ENCODE data around the gene KCNIP2.

Gene KCNIP2

GRCh38 chr10:101828766-101829551 lies 14.6 kb downstream of the KCNIP2 start:
- peak overlapping the region; percentile 44 for H3K4me3 ChIP-seq (ENCODE audit: low read depth, low read length)
- no peak for DNase-seq
- H3K27me3 ChIP-seq (replicated peaks) = no peaks in the 10 kb centered on the region
- H3K27ac ChIP-seq = no peak overlapping the region
- in situ Hi-C loops (cut with HindIII; ENCODE audit: low pct_ligation_motif_present, low sequenced_read_pairs) = no loop called here
- no peak for TF ChIP-seq CTCF (IDR thresholded peaks at IDR 0.05; ENCODE audit: low read depth, low read length, missing control alignments)
- no peaks in the 10 kb centered on the region for H3K36me3 ChIP-seq (replicated peaks)

DNA sequence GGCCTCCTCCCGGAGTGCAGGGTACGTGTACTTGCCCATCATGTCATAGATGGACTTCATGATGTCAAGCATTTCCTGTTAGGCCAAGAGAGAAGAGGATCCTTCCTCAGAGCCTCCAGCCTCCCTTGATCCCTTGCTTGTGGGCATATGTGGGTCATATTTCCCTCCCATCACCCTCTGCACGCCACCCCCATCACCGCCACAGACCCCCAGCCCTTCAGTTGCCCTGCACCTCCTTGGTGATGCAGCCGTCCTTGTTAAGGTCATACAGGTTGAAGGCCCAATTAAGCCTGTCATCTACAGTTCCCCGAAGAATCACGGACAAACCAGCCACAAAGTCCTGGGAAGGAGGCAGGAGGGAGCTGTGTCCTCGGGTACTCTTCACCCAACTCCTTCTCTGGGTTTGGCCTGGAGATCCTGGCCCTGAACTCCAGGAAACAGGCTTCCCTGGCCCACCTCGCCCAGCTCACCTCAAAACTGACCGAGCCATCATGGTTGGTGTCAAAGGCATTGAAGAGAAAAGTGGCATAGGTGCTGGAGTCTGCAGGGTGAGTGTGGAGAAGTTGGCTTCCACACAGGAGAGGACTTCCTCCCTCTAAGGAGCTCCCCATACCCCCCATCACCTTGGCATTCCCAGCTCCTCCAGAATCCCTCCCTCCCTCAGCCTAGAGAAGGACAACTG lies 15.5 kb downstream of the KCNIP2 start:
- DNase-seq = no peak
- no peak for TF ChIP-seq CTCF (IDR thresholded peaks at IDR 0.05; ENCODE audit: low read depth, low read length, missing control alignments)
- Histone ChIP-seq H3K27ac (no peak overlapping the region), H3K27me3 (replicated peaks) (no peaks in the 10 kb centered on the region), H3K4me3 (ENCODE audit: low read depth, low read length) (no peak overlapping the region), H3K36me3 (replicated peaks) (no peaks in the 10 kb centered on the region)
- in situ Hi-C loops (cut with HindIII; ENCODE audit: low pct_ligation_motif_present, low sequenced_read_pairs) = no loop called here

DNA sequence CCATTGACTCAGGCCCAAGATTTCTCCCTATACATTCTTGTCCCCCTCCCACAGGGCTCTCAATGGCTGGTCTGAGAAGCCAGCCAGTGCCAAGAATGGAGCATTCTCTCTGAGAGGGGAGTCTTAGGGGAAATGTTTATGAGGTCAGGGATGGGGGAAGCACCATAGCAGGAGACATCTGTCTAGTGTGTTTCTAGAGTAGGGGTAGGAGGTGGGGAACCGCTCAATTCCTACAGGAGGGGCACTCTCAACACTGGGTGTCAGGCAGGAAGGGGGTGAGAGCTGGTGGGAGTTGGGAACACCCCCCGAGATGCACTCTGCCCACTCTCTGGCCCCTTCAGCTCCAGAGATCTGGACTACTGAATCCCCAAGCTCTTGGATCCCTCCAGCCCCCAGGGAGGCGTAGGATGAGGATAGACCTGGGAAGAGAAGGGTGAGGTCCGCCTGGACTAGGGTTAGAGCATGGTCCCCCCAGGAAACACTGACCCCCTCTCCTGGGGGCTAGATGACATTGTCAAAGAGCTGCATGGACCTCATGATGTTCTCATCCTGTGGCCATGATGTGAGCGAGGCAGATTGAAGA lies 16.7 kb downstream of the KCNIP2 start:
- no peak overlapping the region for H3K27ac ChIP-seq
- no peaks in the 10 kb centered on the region for H3K36me3 ChIP-seq (replicated peaks)
- H3K4me3 ChIP-seq (ENCODE audit: low read depth, low read length) = no peak overlapping the region
- H3K27me3 ChIP-seq (replicated peaks) = no peaks in the 10 kb centered on the region
- no peak for DNase-seq
- in situ Hi-C loops (cut with HindIII; ENCODE audit: low pct_ligation_motif_present, low sequenced_read_pairs) = no loop called here
- TF ChIP-seq CTCF (IDR thresholded peaks at IDR 0.05; ENCODE audit: low read depth, low read length, missing control alignments) = no peak

DNA sequence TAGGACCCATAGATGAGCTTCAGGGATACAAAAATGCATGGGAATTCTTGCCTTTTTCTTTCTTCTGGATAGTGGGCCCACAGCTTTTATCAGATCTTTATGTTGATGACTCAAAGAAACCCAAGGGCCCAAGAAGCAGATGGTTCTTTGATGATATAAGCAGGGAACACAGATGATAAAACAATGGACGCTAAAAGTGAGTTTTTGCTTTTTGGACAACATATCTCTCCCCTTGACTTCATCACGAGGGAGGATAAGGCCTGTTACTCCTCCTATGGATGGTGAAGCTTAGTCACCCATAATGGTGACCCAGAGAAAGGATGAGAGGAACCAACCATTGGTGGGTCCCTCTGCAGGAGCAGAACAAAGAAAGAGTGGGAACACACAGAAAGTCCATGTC lies 18.9 kb downstream of the KCNIP2 start:
- Histone ChIP-seq H3K36me3 (replicated peaks) (no peaks in the 10 kb centered on the region), H3K27me3 (replicated peaks) (no peaks in the 10 kb centered on the region), H3K27ac (no peak overlapping the region), H3K4me3 (ENCODE audit: low read depth, low read length) (no peak overlapping the region)
- in situ Hi-C loops (cut with HindIII; ENCODE audit: low pct_ligation_motif_present, low sequenced_read_pairs) = no loop called here
- no peak for TF ChIP-seq CTCF (IDR thresholded peaks at IDR 0.05; ENCODE audit: low read depth, low read length, missing control alignments)
- no peak for DNase-seq

- TF ChIP-seq CTCF (IDR thresholded peaks at IDR 0.05; ENCODE audit: low read depth, low read length, missing control alignments) = no peak
- Histone ChIP-seq H3K36me3 (replicated peaks) (peaks cover 6% of the 10 kb centered on the region), H3K27ac (peak overlapping the region; percentile 4), H3K27me3 (replicated peaks) (no peaks in the 10 kb centered on the region), H3K4me3 (ENCODE audit: low read depth, low read length) (peak overlapping the region; percentile 98)
- in situ Hi-C loops (cut with HindIII; ENCODE audit: low pct_ligation_motif_present, low sequenced_read_pairs) = no loop called here
- DNase-seq = no peak
Observed at GRCh38 chr10:101818872-101819633, 24.5 kb downstream of the KCNIP2 start.

Measured in brain microvascular endothelial cell (primary cell).